Suprapubic skin (tissue), 4 donors: ENCODE measurements around the gene SNX8. TPM values are rescaled to one million over a fixed set of nuclear protein-coding genes. Genes with fewer than 3 reads are reported as not detected.

Experiments
- DNase-seq, 2 donors: peaks; one replicate each; pipeline ENCODE4 v3.0.0-alpha.2; 2019; ENCODE audit warnings: low spot score in 2 of 2
- H3K27ac ChIP-seq: fragments of 200-600 bp; sonication (generic); one replicate; pipeline ENCODE4 v1.5.1; 2019
- H3K27me3 ChIP-seq: fragments of 200-600 bp; sonication (generic); one replicate; pipeline ENCODE4 v1.5.1; 2019
- H3K36me3 ChIP-seq: fragments of 200-600 bp; sonication (generic); one replicate; pipeline ENCODE4 v1.5.1; 2019
- H3K4me1 ChIP-seq: fragments of 200-600 bp; sonication (generic); one replicate; pipeline ENCODE4 v1.5.1; 2019
- H3K4me3 ChIP-seq: fragments of 200-600 bp; sonication (generic); one replicate; pipeline ENCODE4 v1.5.1; 2019; ENCODE audit warnings: mild to moderate bottlenecking
- H3K9me3 ChIP-seq: fragments of 200-600 bp; sonication (generic); one replicate; pipeline ENCODE4 v1.5.1; 2019
- EP300 ChIP-seq: sonication (generic); formaldehyde crosslinking; IDR thresholded peaks from one replicate; pipeline ENCODE4 v1.6.1; 2017; ENCODE audit warnings: antibody characterized with exemption
- POLR2A ChIP-seq, 2 donors: fragments of 450-650 bp; IDR thresholded peaks; one replicate each; pipeline ENCODE4 v1.6.1; 2017; ENCODE audit warnings: antibody characterized with exemption in 2 of 2, mild to moderate bottlenecking in 2 of 2, moderate library complexity in 2 of 2
- POLR2AphosphoS5 ChIP-seq, 3 donors: sonication (generic); formaldehyde crosslinking; IDR thresholded peaks; one replicate each; pipeline ENCODE4 v1.6.1; 2017; ENCODE audit warnings: antibody characterized with exemption in 3 of 3
- WGBS: methylation state at CpG from one replicate; pipeline ENCODE4 v1.1.5; 2018; 5-methylcytosine and 5-hydroxymethylcytosine counted together
- total RNA-seq, 4 donors: library from RNA; depleted of rRNA; stranded (reverse); fragments of >200 nt; gene quantifications; one replicate each; pipeline ENCODE4 v1.1.0, GENCODE V29; 2016
- TF ChIP-seq, protein P1 (sequence below), 2 donors: fragments of 200-600 bp in 1 of 2; fragments of 450-650 bp in 1 of 2; sonication (generic) in 1 of 2; IDR thresholded peaks; one replicate each; pipeline ENCODE4 v1.5.1; 2016 to 2019; ENCODE audit warnings: antibody characterized with exemption in 2 of 2, mild to moderate bottlenecking in 1 of 2, moderate library complexity in 1 of 2

The SNX8 gene
- total RNA-seq, 4 donors from 2014 or later = 13.7 to 35.1 (median 19.3) TPM

DNA sequence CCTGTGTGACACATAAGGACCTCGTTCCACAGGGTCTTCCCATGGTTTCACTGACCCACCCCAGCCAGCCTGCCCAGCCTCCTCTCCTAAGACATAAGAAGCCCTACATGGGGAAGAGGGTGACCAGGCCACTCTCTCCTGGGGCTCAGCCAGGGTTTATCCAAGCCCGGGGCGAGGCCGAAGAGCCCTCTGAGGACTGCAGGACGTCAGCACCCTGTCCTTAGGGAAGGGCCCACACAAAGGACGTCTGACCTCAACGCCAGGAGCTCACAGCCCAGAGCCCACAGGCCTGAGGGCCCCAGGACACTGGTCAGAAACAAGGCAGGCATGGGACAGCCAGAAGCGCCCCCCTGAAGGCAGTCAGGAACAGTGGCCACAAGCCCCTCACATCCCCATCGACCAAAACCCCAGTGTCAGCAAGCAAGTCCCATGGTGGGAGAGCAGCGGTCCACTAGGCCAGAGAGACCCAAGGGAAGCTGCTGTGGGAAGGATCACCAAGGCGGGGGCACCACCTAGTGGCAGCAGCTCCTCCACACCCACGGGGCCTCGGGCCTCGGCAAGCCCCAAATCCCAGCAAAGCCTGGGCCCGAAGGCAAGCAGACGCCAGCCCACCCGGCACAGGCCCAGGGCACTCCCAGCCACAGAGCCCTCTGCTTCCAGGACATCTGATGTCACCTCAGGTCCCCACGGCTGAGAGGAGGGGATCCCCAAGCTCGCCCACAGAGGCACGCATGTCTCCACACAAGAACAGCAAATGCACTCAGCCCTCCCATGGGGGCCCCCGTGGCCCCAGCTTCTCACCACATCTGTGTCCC lies 104.9 kb downstream of the SNX8 start:
- H3K4me3 ChIP-seq = no peak overlapping the region
- TF ChIP-seq, protein P1, sequence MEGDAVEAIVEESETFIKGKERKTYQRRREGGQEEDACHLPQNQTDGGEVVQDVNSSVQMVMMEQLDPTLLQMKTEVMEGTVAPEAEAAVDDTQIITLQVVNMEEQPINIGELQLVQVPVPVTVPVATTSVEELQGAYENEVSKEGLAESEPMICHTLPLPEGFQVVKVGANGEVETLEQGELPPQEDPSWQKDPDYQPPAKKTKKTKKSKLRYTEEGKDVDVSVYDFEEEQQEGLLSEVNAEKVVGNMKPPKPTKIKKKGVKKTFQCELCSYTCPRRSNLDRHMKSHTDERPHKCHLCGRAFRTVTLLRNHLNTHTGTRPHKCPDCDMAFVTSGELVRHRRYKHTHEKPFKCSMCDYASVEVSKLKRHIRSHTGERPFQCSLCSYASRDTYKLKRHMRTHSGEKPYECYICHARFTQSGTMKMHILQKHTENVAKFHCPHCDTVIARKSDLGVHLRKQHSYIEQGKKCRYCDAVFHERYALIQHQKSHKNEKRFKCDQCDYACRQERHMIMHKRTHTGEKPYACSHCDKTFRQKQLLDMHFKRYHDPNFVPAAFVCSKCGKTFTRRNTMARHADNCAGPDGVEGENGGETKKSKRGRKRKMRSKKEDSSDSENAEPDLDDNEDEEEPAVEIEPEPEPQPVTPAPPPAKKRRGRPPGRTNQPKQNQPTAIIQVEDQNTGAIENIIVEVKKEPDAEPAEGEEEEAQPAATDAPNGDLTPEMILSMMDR (IDR thresholded peaks at IDR 0.05) = peak; percentile 46 to 74
- no peak for TF ChIP-seq POLR2AphosphoS5 (IDR thresholded peaks at IDR 0.05)
- DNase-seq = peak in 1 of 2 donors; percentile 79
- 61% methylated on average over 18 of the region's 21 CpGs for WGBS
- H3K4me1 ChIP-seq = no peaks in the 10 kb centered on the region
- no peaks in the 10 kb centered on the region for H3K9me3 ChIP-seq
- H3K27ac ChIP-seq = no peak overlapping the region
- H3K27me3 ChIP-seq = no peaks in the 10 kb centered on the region
- peaks cover 53% of the 10 kb centered on the region for H3K36me3 ChIP-seq

DNA sequence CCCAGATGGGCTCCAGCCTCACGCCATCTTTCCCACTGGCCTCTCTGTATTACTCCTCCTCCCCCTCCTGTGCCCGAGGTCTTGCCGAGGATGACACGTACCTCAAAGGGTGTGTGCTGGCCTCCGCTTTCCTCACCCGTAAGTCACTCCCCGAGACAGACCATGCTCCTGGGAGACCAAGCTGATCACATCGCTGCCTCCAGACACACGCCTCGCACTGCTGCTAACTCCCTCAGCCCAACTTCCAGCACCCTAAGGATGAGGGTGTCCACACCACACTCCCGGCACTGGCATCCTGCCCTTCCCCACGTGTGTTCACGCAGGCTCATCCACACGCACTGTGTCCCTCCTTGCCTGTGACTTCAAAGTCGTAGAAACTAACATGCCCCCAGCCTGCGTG lies 105.5 kb downstream of the SNX8 start:
- Histone ChIP-seq H3K36me3 (peaks cover 47% of the 10 kb centered on the region), H3K4me1 (no peaks in the 10 kb centered on the region)
- WGBS = 91% methylated on average over 16 of the region's 16 CpGs

DNA sequence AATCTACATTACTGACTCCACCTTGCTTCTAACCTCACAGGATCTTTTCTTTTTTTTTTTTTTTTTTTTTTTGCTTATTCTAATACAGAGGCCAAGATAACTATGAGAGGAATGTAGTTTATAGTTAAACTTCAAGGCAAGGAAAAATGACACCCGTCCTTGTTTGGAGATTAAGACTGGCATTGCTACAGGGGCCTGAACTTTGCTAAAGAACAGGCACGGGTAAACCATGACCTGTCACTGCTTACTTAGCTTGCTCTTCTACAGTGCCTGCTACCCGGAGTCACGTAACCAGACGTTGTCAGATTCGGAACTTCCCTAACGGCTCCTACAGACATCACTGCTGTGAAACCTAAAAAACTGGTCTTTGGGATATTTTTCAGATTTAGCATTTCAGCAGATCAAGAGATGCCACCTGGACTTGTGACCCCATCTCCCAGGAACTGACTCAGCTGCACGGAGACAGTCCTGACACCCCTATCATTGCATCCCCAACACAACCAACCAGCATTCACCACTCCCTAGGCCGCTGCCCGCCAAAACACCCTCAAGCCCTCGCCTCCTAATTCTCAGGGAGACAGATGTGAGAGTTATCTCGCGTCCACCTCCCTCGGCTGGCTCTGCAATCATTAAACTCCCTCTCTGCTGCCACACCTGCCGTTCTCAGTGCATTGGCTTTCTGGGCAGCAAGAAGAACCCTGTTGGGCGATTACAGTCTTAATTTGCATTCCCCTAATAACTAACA lies 109.0 kb downstream of the SNX8 start:
- Histone ChIP-seq H3K36me3 (peaks cover 22% of the 10 kb centered on the region), H3K4me1 (no peaks in the 10 kb centered on the region), H3K9me3 (no peaks in the 10 kb centered on the region), H3K4me3 (no peak overlapping the region), H3K27ac (no peak overlapping the region), H3K27me3 (no peaks in the 10 kb centered on the region)
- peak; percentile 41 to 59 for DNase-seq
- WGBS = 88% methylated on average over 16 of the region's 16 CpGs
- TF ChIP-seq EP300 (no peak), POLR2A (IDR thresholded peaks at IDR 0.05) (no peak), POLR2AphosphoS5 (IDR thresholded peaks at IDR 0.05) (no peak)
- TF ChIP-seq, protein P1 (IDR thresholded peaks at IDR 0.05) = no peak

More for the DNA sequence above, 105.5 kb downstream of the SNX8 start:
- TF ChIP-seq POLR2AphosphoS5 (IDR thresholded peaks at IDR 0.05) = no peak
- no peak for TF ChIP-seq POLR2A (IDR thresholded peaks at IDR 0.05)
- TF ChIP-seq EP300 = no peak
- TF ChIP-seq, protein P1 (IDR thresholded peaks at IDR 0.05) = no peak
- peak in 1 of 2 donors; percentile 49 for DNase-seq
- H3K4me3 ChIP-seq = no peak overlapping the region
- H3K27me3 ChIP-seq = no peaks in the 10 kb centered on the region
- H3K27ac ChIP-seq = no peak overlapping the region
- no peaks in the 10 kb centered on the region for H3K9me3 ChIP-seq

DNA sequence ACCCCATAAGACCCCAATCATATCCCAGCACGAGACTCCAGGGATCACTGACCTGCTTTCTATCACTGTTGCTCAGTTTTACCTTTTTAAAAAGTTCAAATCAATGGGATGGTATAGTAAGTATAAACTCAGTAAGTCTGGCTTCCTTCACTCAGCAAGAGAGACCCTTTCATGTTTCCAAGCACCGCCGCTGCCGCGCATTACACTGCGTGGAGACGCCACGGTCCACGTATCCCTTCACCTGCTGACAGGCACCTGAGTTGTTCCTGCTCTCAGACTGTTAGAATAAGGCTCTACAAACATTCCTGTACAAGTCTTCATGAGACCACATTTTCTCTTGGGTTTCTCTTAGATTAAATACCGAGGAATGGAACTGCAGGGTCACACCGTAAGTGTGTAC lies 109.8 kb downstream of the SNX8 start:
- Histone ChIP-seq H3K4me3 (no peak overlapping the region), H3K27ac (no peak overlapping the region), H3K9me3 (no peaks in the 10 kb centered on the region), H3K36me3 (peaks cover 30% of the 10 kb centered on the region), H3K4me1 (no peaks in the 10 kb centered on the region), H3K27me3 (no peaks in the 10 kb centered on the region)
- no peak for TF ChIP-seq POLR2AphosphoS5 (IDR thresholded peaks at IDR 0.05)
- TF ChIP-seq EP300 = no peak
- TF ChIP-seq POLR2A (IDR thresholded peaks at IDR 0.05) = no peak
- TF ChIP-seq, protein P1 (IDR thresholded peaks at IDR 0.05) = no peak
- peak in 1 of 2 donors; percentile 70 for DNase-seq
- WGBS = 95% methylated on average over 11 of the region's 11 CpGs

DNA sequence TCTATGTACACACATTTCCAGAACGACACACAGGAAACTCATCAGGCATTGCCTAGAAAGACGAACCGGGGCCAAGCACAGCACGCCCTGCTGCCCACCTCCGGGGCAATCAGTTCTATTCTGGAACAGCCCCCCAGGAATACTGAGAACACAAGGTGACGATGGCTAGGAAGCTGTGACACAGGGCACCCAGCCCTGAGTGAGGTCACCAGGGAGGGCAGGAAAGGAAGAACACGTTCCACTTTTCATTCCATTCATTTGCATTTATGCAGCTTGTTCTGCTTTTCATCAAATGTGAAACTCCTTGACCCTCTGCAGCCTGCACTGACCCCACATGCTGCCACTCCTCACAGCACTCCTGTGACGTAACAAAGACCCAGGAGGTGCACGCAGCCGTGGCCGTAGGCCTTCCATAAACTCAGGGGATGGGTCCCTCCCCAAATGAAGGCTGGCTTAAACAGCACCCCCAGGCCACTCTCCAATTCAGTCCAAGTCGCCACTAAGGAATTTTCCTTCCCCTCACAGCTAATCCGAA lies 110.4 kb downstream of the SNX8 start:
- H3K27ac ChIP-seq = no peak overlapping the region
- TF ChIP-seq POLR2AphosphoS5 (IDR thresholded peaks at IDR 0.05) (no peak), EP300 (no peak), POLR2A (IDR thresholded peaks at IDR 0.05) (no peak)
- TF ChIP-seq, protein P1 (IDR thresholded peaks at IDR 0.05) = no peak
- no peak overlapping the region for H3K4me3 ChIP-seq
- DNase-seq = peak; percentile 29 to 59
- WGBS = 84% methylated on average over 13 of the region's 13 CpGs
- H3K4me1 ChIP-seq = no peaks in the 10 kb centered on the region
- peaks cover 35% of the 10 kb centered on the region for H3K36me3 ChIP-seq
- no peaks in the 10 kb centered on the region for H3K27me3 ChIP-seq
- H3K9me3 ChIP-seq = no peaks in the 10 kb centered on the region
